Measurements from ENCODE around the gene PRRT3. TPM values are rescaled to one million over a fixed set of nuclear protein-coding genes. Genes with fewer than 3 reads are reported as not detected.

Gene PRRT3
- total and polyA plus RNA-seq, 4 donors, result 3.8 to 15.5 (median 8.1) TPM

- WGBS (ENCODE audit: insufficient coverage), result no CpG with 5 or more reads among the region's 2 CpGs
- peaks cover 51% of the 10 kb centered on the region for H3K36me3 ChIP-seq (ENCODE audit: control insufficient read depth, insufficient read depth, low read length)
Observed at GRCh38 chr3:9938966-9939365, 13.2 kb downstream of the PRRT3 start.

GRCh38 chr3:9937486-9938238, 14.5 kb downstream of the PRRT3 start:
- Histone ChIP-seq H3K27ac (ENCODE audit: low read depth, low read length) (no peak overlapping the region), H3K4me3 (ENCODE audit: low read depth, low read length) (no peak overlapping the region), H3K9me3 (ENCODE audit: control insufficient read depth, insufficient read depth, low read length) (no peaks in the 10 kb centered on the region), H3K36me3 (ENCODE audit: control insufficient read depth, insufficient read depth, low read length) (peaks cover 39% of the 10 kb centered on the region), H3K4me1 (ENCODE audit: control insufficient read depth, insufficient read depth, low read length) (peaks cover 21% of the 10 kb centered on the region), H3K27me3 (ENCODE audit: control insufficient read depth, insufficient read depth, low read length) (no peaks in the 10 kb centered on the region)
- WGBS (ENCODE audit: insufficient coverage), result 96% methylated on average over 12 of the region's 13 CpGs
- no peak for DNase-seq (ENCODE audit: low read depth in 4 of 6, low spot score in 6 of 6)

More at GRCh38 chr3:9938966-9939365, 13.2 kb downstream of the PRRT3 start:
- H3K4me3 ChIP-seq (ENCODE audit: low read depth, low read length), result no peak overlapping the region
- H3K9me3 ChIP-seq (ENCODE audit: control insufficient read depth, insufficient read depth, low read length), result no peaks in the 10 kb centered on the region
- peaks cover 15% of the 10 kb centered on the region for H3K4me1 ChIP-seq (ENCODE audit: control insufficient read depth, insufficient read depth, low read length)
- DNase-seq (ENCODE audit: low read depth in 4 of 6, low spot score in 6 of 6), result no peak
- no peaks in the 10 kb centered on the region for H3K27me3 ChIP-seq (ENCODE audit: control insufficient read depth, insufficient read depth, low read length)
- H3K27ac ChIP-seq (ENCODE audit: low read depth, low read length), result no peak overlapping the region

GRCh38 chr3:9935966-9936510, 16.2 kb downstream of the PRRT3 start:
- WGBS (ENCODE audit: insufficient coverage), result 100% methylated on average over 1 of the region's 5 CpGs
- DNase-seq (ENCODE audit: low read depth in 4 of 6, low spot score in 6 of 6), result no peak
- no peak overlapping the region for H3K27ac ChIP-seq (ENCODE audit: low read depth, low read length)

DNA sequence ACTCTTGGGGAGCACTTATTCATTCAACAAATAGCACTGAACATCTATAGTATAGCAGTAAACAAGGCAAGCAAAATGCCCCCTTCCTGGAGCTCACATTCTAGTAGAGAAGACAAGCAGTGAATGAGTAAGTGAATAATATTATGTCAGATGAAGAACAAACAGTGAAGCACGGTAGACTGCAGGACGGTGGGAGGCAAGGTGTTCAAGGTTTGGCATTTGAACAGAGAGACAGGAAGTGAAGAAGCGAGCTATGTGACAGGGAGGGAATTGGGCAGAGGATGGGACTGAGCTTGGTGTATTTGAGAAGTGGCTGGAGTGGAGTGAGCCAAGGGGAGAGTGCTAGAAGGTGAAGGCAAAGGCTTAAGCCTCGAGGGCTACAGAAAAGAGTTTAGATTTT, 17.2 kb downstream of the PRRT3 start:
- no peaks in the 10 kb centered on the region for H3K27me3 ChIP-seq (ENCODE audit: control insufficient read depth, insufficient read depth, low read length)
- H3K9me3 ChIP-seq (ENCODE audit: control insufficient read depth, insufficient read depth, low read length), result no peaks in the 10 kb centered on the region
- H3K27ac ChIP-seq (ENCODE audit: low read depth, low read length), result no peak overlapping the region
- H3K36me3 ChIP-seq (ENCODE audit: control insufficient read depth, insufficient read depth, low read length), result peaks cover 20% of the 10 kb centered on the region
- WGBS (ENCODE audit: insufficient coverage), result 73% methylated on average over 3 of the region's 4 CpGs
- no peak for DNase-seq (ENCODE audit: low read depth in 4 of 6, low spot score in 6 of 6)
- no peak overlapping the region for H3K4me3 ChIP-seq (ENCODE audit: low read depth, low read length)
- H3K4me1 ChIP-seq (ENCODE audit: control insufficient read depth, insufficient read depth, low read length), result peaks cover 27% of the 10 kb centered on the region

More at GRCh38 chr3:9935966-9936510, 16.2 kb downstream of the PRRT3 start:
- Histone ChIP-seq H3K36me3 (ENCODE audit: control insufficient read depth, insufficient read depth, low read length) (peaks cover 27% of the 10 kb centered on the region), H3K9me3 (ENCODE audit: control insufficient read depth, insufficient read depth, low read length) (no peaks in the 10 kb centered on the region), H3K4me1 (ENCODE audit: control insufficient read depth, insufficient read depth, low read length) (peaks cover 27% of the 10 kb centered on the region), H3K4me3 (ENCODE audit: low read depth, low read length) (no peak overlapping the region), H3K27me3 (ENCODE audit: control insufficient read depth, insufficient read depth, low read length) (no peaks in the 10 kb centered on the region)

- peak overlapping the region; percentile 89 for H3K4me3 ChIP-seq (ENCODE audit: low read depth, low read length)
- H3K27ac ChIP-seq (ENCODE audit: low read depth, low read length), result peak overlapping the region; percentile 94
- 14% methylated on average over 11 of the region's 11 CpGs for WGBS (ENCODE audit: insufficient coverage)
- no peak for DNase-seq (ENCODE audit: low read depth in 4 of 6, low spot score in 6 of 6)
- H3K4me1 ChIP-seq (ENCODE audit: control insufficient read depth, insufficient read depth, low read length), result peaks cover 27% of the 10 kb centered on the region
- H3K27me3 ChIP-seq (ENCODE audit: control insufficient read depth, insufficient read depth, low read length), result no peaks in the 10 kb centered on the region
- H3K9me3 ChIP-seq (ENCODE audit: control insufficient read depth, insufficient read depth, low read length), result no peaks in the 10 kb centered on the region
- peaks cover 21% of the 10 kb centered on the region for H3K36me3 ChIP-seq (ENCODE audit: control insufficient read depth, insufficient read depth, low read length)
Observed at GRCh38 chr3:9934235-9934621, 18.0 kb downstream of the PRRT3 start.

DNA sequence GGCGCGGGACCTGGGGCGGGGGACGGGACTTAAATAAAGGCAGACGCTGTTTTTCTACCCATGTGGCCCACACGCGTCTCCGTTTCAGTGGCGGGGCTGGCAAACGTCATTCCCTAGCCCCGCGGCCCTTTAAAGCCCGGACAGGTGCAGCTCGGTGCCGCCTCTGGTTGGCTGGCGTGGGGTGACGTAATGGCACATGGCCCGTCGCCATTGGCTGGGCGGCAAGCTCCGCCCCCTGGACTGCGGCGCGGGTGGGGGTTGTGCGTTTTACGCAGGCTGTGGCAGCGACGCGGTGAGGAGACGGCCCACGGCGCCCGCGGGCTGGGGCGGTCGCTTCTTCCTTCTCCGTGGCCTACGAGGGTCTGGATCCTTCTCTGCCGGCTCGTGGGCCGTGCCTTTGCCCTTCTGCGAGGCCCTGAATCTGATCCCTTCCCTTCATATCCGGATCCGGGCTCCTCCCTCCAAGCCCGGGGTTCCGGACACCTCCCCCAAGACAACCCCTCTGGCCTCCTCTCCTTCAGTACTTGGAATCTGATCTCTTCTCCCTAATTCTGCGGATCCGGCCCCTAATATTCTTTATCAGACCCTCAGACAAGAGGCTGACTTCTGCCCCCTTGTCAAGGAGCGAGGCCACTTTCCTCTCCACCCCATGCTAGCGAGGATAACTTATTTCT, 18.5 kb downstream of the PRRT3 start, which contains the start of gene CRELD1:
Gene CRELD1 (plus strand): TSS at position 274 of the 674 bp plus-strand sequence. CDS start 605 bp downstream, outside the sequence.
- Histone ChIP-seq H3K36me3 (ENCODE audit: control insufficient read depth, insufficient read depth, low read length) (peaks cover 19% of the 10 kb centered on the region), H3K9me3 (ENCODE audit: control insufficient read depth, insufficient read depth, low read length) (no peaks in the 10 kb centered on the region), H3K4me3 (ENCODE audit: low read depth, low read length) (peak within 1 kb of the TSS; percentile 89), H3K4me1 (ENCODE audit: control insufficient read depth, insufficient read depth, low read length) (peaks cover 27% of the 10 kb centered on the region), H3K27me3 (ENCODE audit: control insufficient read depth, insufficient read depth, low read length) (no peaks in the 10 kb centered on the region), H3K27ac (ENCODE audit: low read depth, low read length) (peak within 1 kb of the TSS; percentile 94)
- peak in 5 of 6 donors; percentile 91 to 99 (median 93) for DNase-seq (ENCODE audit: low read depth in 4 of 6, low spot score in 6 of 6)
- WGBS (ENCODE audit: insufficient coverage), result under 1% methylated on average over 50 of the region's 50 CpGs

GRCh38 chr3:9932843-9933560, 19.2 kb downstream of the PRRT3 start:
- Histone ChIP-seq H3K36me3 (ENCODE audit: control insufficient read depth, insufficient read depth, low read length) (peaks cover 20% of the 10 kb centered on the region), H3K9me3 (ENCODE audit: control insufficient read depth, insufficient read depth, low read length) (no peaks in the 10 kb centered on the region), H3K4me1 (ENCODE audit: control insufficient read depth, insufficient read depth, low read length) (peaks cover 27% of the 10 kb centered on the region), H3K27me3 (ENCODE audit: control insufficient read depth, insufficient read depth, low read length) (no peaks in the 10 kb centered on the region), H3K27ac (ENCODE audit: low read depth, low read length) (peak overlapping the region; percentile 94), H3K4me3 (ENCODE audit: low read depth, low read length) (peak overlapping the region; percentile 89)
- DNase-seq (ENCODE audit: low read depth in 4 of 6, low spot score in 6 of 6), result peak in 3 of 6 donors; percentile 61 to 90 (median 86)
- WGBS (ENCODE audit: insufficient coverage), result under 1% methylated on average over 77 of the region's 77 CpGs

DNA sequence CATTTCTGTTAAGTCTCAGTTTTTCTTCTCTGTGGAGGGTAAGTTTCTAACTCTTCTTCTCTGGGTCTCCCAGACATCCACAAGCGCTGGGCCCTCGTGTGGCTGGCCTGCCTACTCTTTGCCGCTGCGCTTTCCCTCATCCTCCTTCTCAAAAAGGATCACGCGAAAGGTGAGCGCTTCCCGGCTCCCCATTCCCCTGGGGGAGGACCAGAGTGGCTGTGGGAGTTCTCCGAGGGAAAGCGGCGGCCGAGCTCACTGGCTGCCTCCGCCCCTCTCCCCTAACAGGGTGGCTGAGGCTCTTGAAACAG, 19.7 kb downstream of the PRRT3 start:
- no peaks in the 10 kb centered on the region for H3K9me3 ChIP-seq (ENCODE audit: control insufficient read depth, insufficient read depth, low read length)
- H3K27me3 ChIP-seq (ENCODE audit: control insufficient read depth, insufficient read depth, low read length), result no peaks in the 10 kb centered on the region
- DNase-seq (ENCODE audit: low read depth in 4 of 6, low spot score in 6 of 6), result no peak
- H3K4me1 ChIP-seq (ENCODE audit: control insufficient read depth, insufficient read depth, low read length), result peaks cover 27% of the 10 kb centered on the region
- peak overlapping the region; percentile 89 for H3K4me3 ChIP-seq (ENCODE audit: low read depth, low read length)
- 0% methylated on average over 6 of the region's 13 CpGs for WGBS (ENCODE audit: insufficient coverage)
- H3K36me3 ChIP-seq (ENCODE audit: control insufficient read depth, insufficient read depth, low read length), result peaks cover 15% of the 10 kb centered on the region
- peak overlapping the region; percentile 94 for H3K27ac ChIP-seq (ENCODE audit: low read depth, low read length)

GRCh38 chr3:9930804-9931418, 21.3 kb downstream of the PRRT3 start:
- Histone ChIP-seq H3K9me3 (ENCODE audit: control insufficient read depth, insufficient read depth, low read length) (no peaks in the 10 kb centered on the region), H3K27ac (ENCODE audit: low read depth, low read length) (no peak overlapping the region), H3K4me3 (ENCODE audit: low read depth, low read length) (no peak overlapping the region), H3K36me3 (ENCODE audit: control insufficient read depth, insufficient read depth, low read length) (peaks cover 10% of the 10 kb centered on the region), H3K27me3 (ENCODE audit: control insufficient read depth, insufficient read depth, low read length) (no peaks in the 10 kb centered on the region), H3K4me1 (ENCODE audit: control insufficient read depth, insufficient read depth, low read length) (peaks cover 27% of the 10 kb centered on the region)
- DNase-seq (ENCODE audit: low read depth in 4 of 6, low spot score in 6 of 6), result no peak
- 95% methylated on average over 2 of the region's 4 CpGs for WGBS (ENCODE audit: insufficient coverage)

Measured in spinal cord (tissue), 10 donors.